ENCODE measurements around the gene PAEP.

The PAEP gene

GRCh38 chr9:135565636-135566035 lies 4.1 kb downstream of the PAEP start:
- TF ChIP-seq, protein P1, sequence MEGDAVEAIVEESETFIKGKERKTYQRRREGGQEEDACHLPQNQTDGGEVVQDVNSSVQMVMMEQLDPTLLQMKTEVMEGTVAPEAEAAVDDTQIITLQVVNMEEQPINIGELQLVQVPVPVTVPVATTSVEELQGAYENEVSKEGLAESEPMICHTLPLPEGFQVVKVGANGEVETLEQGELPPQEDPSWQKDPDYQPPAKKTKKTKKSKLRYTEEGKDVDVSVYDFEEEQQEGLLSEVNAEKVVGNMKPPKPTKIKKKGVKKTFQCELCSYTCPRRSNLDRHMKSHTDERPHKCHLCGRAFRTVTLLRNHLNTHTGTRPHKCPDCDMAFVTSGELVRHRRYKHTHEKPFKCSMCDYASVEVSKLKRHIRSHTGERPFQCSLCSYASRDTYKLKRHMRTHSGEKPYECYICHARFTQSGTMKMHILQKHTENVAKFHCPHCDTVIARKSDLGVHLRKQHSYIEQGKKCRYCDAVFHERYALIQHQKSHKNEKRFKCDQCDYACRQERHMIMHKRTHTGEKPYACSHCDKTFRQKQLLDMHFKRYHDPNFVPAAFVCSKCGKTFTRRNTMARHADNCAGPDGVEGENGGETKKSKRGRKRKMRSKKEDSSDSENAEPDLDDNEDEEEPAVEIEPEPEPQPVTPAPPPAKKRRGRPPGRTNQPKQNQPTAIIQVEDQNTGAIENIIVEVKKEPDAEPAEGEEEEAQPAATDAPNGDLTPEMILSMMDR (IDR thresholded peaks at IDR 0.05; ENCODE audit: low read depth, low read length, missing control alignments) = no peak
- H3K4me3 ChIP-seq (replicated peaks; ENCODE audit: low read depth, low read length) = no peak overlapping the region

GRCh38 chr9:135566552-135566951 lies 5.0 kb downstream of the PAEP start:
- no peak for DNase-seq (ENCODE audit: extremely low read depth, low read depth)
- H3K4me3 ChIP-seq (replicated peaks; ENCODE audit: low read depth, low read length) = no peak overlapping the region
- TF ChIP-seq, protein P1 (IDR thresholded peaks at IDR 0.05; ENCODE audit: low read depth, low read length, missing control alignments) = no peak

More at GRCh38 chr9:135565636-135566035, 4.1 kb downstream of the PAEP start:
- no peak for DNase-seq (ENCODE audit: extremely low read depth, low read depth)

DNA sequence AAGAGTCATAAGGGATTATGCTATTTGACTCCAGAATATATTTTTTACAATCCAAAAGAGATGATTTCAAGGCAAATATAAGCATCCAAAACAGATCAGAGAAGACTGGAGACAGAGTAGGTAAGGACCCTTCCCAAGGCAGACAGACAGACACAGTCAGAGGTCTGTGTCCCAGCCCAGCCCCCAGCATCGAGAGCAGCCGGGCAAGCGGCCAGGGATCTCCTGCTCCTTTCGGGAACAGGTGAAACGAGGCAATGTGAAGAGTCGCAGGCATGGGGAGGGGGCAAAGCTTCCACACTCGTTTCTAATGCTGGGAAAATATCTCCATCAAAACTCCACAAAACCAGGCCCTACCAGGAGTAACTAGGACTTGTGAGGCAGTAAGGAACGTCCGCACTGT lies 5.8 kb downstream of the PAEP start:
- TF ChIP-seq, protein P1 (IDR thresholded peaks at IDR 0.05; ENCODE audit: low read depth, low read length, missing control alignments) = no peak
- no peak overlapping the region for H3K4me3 ChIP-seq (replicated peaks; ENCODE audit: low read depth, low read length)
- DNase-seq (ENCODE audit: extremely low read depth, low read depth) = no peak

GRCh38 chr9:135568026-135568425 lies 6.5 kb downstream of the PAEP start:
- TF ChIP-seq, protein P1 (IDR thresholded peaks at IDR 0.05; ENCODE audit: low read depth, low read length, missing control alignments) = no peak
- H3K4me3 ChIP-seq (replicated peaks; ENCODE audit: low read depth, low read length) = no peak overlapping the region
- no peak for DNase-seq (ENCODE audit: extremely low read depth, low read depth)

- no peak overlapping the region for H3K4me3 ChIP-seq (replicated peaks; ENCODE audit: low read depth, low read length)
- DNase-seq (ENCODE audit: extremely low read depth, low read depth) = no peak
- TF ChIP-seq, protein P1 (IDR thresholded peaks at IDR 0.05; ENCODE audit: low read depth, low read length, missing control alignments) = no peak
Measured at GRCh38 chr9:135570456-135570855, 8.9 kb downstream of the PAEP start.

DNA sequence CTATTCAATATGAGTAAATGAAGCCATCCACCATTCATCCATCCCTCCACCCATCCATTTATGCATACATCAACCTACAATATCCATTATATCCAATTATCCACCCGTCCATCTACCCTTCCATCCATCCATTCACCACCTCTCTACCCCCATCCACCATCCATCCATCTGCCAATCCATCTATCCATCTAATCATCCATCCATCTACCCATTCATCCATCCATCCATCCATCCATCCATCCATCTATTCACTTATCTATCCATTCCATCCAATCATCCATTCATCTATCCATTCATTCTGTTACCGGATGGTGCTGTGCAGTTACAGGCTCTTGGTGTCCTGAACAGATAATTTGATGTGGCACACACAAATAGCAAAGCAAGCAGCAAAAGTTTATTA lies 10.7 kb downstream of the PAEP start:
- no peak overlapping the region for H3K4me3 ChIP-seq (replicated peaks; ENCODE audit: low read depth, low read length)
- TF ChIP-seq, protein P1 (IDR thresholded peaks at IDR 0.05; ENCODE audit: low read depth, low read length, missing control alignments) = no peak
- no peak for DNase-seq (ENCODE audit: extremely low read depth, low read depth)

GRCh38 chr9:135573124-135573523 lies 11.6 kb downstream of the PAEP start:
- TF ChIP-seq, protein P1 (IDR thresholded peaks at IDR 0.05; ENCODE audit: low read depth, low read length, missing control alignments) = no peak
- no peak for DNase-seq (ENCODE audit: extremely low read depth, low read depth)
- H3K4me3 ChIP-seq (replicated peaks; ENCODE audit: low read depth, low read length) = no peak overlapping the region

All from HFF-Myc (cell line).